CD14-positive monocyte (primary cell): ENCODE measurements around the gene P2RY6. TPM values are rescaled to one million over a fixed set of nuclear protein-coding genes. Genes with fewer than 3 reads are reported as not detected.
A peak's percentile ranks its signal among the peaks of the same experiment; 100 is the strongest.

Source experiments
- DNase-seq, 3 donors: peaks; one replicate each; pipeline ENCODE4 v3.0.0-alpha.2; 2011 to 2022
- H2AFZ ChIP-seq: 2 replicates; pipeline ENCODE4 v1.6.0; 2012; ENCODE audit warnings: mild to moderate bottlenecking, low read depth, low read length, inconsistent platforms; ENCODE audit not compliant: insufficient read depth, poor library complexity, severe bottlenecking
- H3K27ac ChIP-seq, 2 donors: 1 replicate in 1 of 2; 2 replicates in 1 of 2; pipeline ENCODE4 v1.5.1; 2012 to 2013; ENCODE audit warnings: low read length in 2 of 2, control low read depth in 1 of 2, inconsistent platforms in 1 of 2, low read depth in 1 of 2, mild to moderate bottlenecking in 1 of 2
- H3K27me3 ChIP-seq, 2 donors: one replicate each; pipeline versions ENCODE4 v1.6.0 to v1.6.1; 2011 to 2013; ENCODE audit warnings: low read length in 2 of 2; ENCODE audit not compliant: control insufficient read depth in 2 of 2, insufficient read depth in 2 of 2
- H3K36me3 ChIP-seq, 2 donors: replicated peaks in 1 of 2; 1 replicate in 1 of 2; 2 replicates in 1 of 2; pipeline versions ENCODE4 v1.5.1 to v1.6.1; 2012 to 2013; ENCODE audit warnings: low read length in 2 of 2, control low read depth in 1 of 2, inconsistent platforms in 1 of 2, mild to moderate bottlenecking in 1 of 2; ENCODE audit not compliant: insufficient read depth in 2 of 2, control insufficient read depth in 1 of 2
- H3K4me1 ChIP-seq, 2 donors: 1 replicate in 1 of 2; 2 replicates in 1 of 2; pipeline versions ENCODE4 v1.5.1 to v1.6.1; 2012 to 2013; ENCODE audit warnings: low read length in 2 of 2, control low read depth in 1 of 2, inconsistent platforms in 1 of 2, mild to moderate bottlenecking in 1 of 2, moderate library complexity in 1 of 2; ENCODE audit not compliant: insufficient read depth in 2 of 2, control insufficient read depth in 1 of 2
- H3K4me2 ChIP-seq: replicated peaks from 2 replicates; pipeline ENCODE3; 2012; ENCODE audit warnings: low read length, moderate library complexity, mild to moderate bottlenecking; ENCODE audit not compliant: poor library complexity, severe bottlenecking; ENCODE audit errors: extremely low read depth
- H3K4me3 ChIP-seq, 3 experiments: fragments of 200-600 bp in 1 of 3; sonication (generic) in 1 of 3; replicated peaks in 1 of 3; 1 replicate in 2 of 3; 2 replicates in 1 of 3; pipeline ENCODE4 v1.5.1; 2011 to 2013; ENCODE audit warnings: low read length in 3 of 3, mild to moderate bottlenecking in 3 of 3, control low read depth in 2 of 3, low read depth in 2 of 3, inconsistent platforms in 1 of 3, moderate library complexity in 1 of 3
- H3K79me2 ChIP-seq: 2 replicates; pipeline ENCODE4 v1.6.0; 2012; ENCODE audit warnings: mild to moderate bottlenecking, control low read depth, inconsistent platforms, low read length, moderate library complexity; ENCODE audit not compliant: insufficient read depth
- H3K9ac ChIP-seq: 2 replicates; pipeline ENCODE4 v1.6.0; 2017; ENCODE audit warnings: low read length, mild to moderate bottlenecking; ENCODE audit not compliant: insufficient read depth, poor library complexity, severe bottlenecking
- H3K9me3 ChIP-seq, 2 donors: replicated peaks in 1 of 2; 1 replicate in 1 of 2; 2 replicates in 1 of 2; pipeline versions ENCODE4 v1.5.1 to v1.6.1; 2012 to 2013; ENCODE audit warnings: low read length in 2 of 2, control low read depth in 1 of 2; ENCODE audit not compliant: control insufficient read depth in 1 of 2, insufficient read depth in 1 of 2
- H4K20me1 ChIP-seq: 2 replicates; pipeline ENCODE4 v1.6.0; 2012; ENCODE audit warnings: mild to moderate bottlenecking, low read length, control low read depth, moderate library complexity; ENCODE audit not compliant: insufficient read depth
- H3K27ac Mint-ChIP-seq, 7 donors: one replicate each; pipeline ENCODE4 v1.8.0; 2020; ENCODE audit warnings: mild to moderate bottlenecking in 7 of 7, mixed read lengths in 7 of 7, moderate library complexity in 6 of 7, inconsistent platforms in 2 of 7
- H3K27me3 Mint-ChIP-seq, 3 donors: one replicate each; pipeline ENCODE4 v1.8.0; 2021 to 2022; ENCODE audit warnings: low read depth in 3 of 3, mild to moderate bottlenecking in 3 of 3, mixed read lengths in 3 of 3, moderate library complexity in 3 of 3, inconsistent platforms in 1 of 3
- H3K36me3 Mint-ChIP-seq, 2 donors: one replicate each; pipeline ENCODE4 v1.8.0; 2020; ENCODE audit warnings: mixed read lengths in 2 of 2, inconsistent platforms in 1 of 2, mild to moderate bottlenecking in 1 of 2
- H3K4me1 Mint-ChIP-seq: one replicate; pipeline ENCODE4 v1.8.0; 2020; ENCODE audit warnings: mild to moderate bottlenecking, mixed read lengths
- H3K4me3 Mint-ChIP-seq, 2 donors: one replicate each; pipeline ENCODE4 v1.8.0; 2020; ENCODE audit warnings: mild to moderate bottlenecking in 2 of 2, mixed read lengths in 2 of 2, moderate library complexity in 1 of 2
- H3K9me3 Mint-ChIP-seq, 7 donors: one replicate each; pipeline ENCODE4 v1.8.0; 2020 to 2022; ENCODE audit warnings: mixed read lengths in 7 of 7, mild to moderate bottlenecking in 6 of 7, moderate library complexity in 6 of 7, inconsistent platforms in 2 of 7
- CTCF ChIP-seq: fragments of 200-600 bp; IDR thresholded peaks from one replicate; pipeline ENCODE4 v1.8.0; 2022; ENCODE audit warnings: antibody characterized with exemption, mild to moderate bottlenecking
- WGBS: methylation state at CpG from one replicate; pipeline ENCODE4 v1.1.5; 2013; ENCODE audit warnings: missing lambda C conversion rate; ENCODE audit not compliant: insufficient coverage; 5-methylcytosine and 5-hydroxymethylcytosine counted together
- intact Hi-C, 2 donors: fragments of 100-400 bp; cut with micrococcal nuclease; formaldehyde crosslinking; loops; one replicate each; pipeline versions ENCODE4 v1.15.0 to v1.15.1; 2023
- polyA plus RNA-seq, 3 donors: library from polyadenylated mRNA; depleted of rRNA in 1 of 3; unstranded in 2 of 3; stranded (reverse) in 1 of 3; fragments of 300-500 nt in 2 of 3; fragments of >200 nt in 1 of 3; fragmentation: Illumina TruSeq in 2 of 3; gene quantifications; 1 replicate in 2 of 3; 2 replicates in 1 of 3; pipeline ENCODE4 v1.2.3, GENCODE V29; 2012 to 2021

Gene P2RY6
- polyA plus RNA-seq, 3 donors = 1.7 to 5.1 (median 1.8) TPM

GRCh38 chr11:73265278-73265810 is 6.8 kb upstream of the P2RY6 start:
- peaks cover 0 to 7% of the 10 kb centered on the region in 2 donors for H3K36me3 Mint-ChIP-seq

More at GRCh38 chr11:73265278-73265810, 6.8 kb upstream of the P2RY6 start:
- Histone ChIP-seq H3K27me3 (peaks cover 24 to 40% of the 10 kb centered on the region in 2 donors), H3K9ac (no peak overlapping the region), H4K20me1 (no peaks in the 10 kb centered on the region), H3K36me3 (no peaks in the 10 kb centered on the region), H3K27ac (no peak overlapping the region), H3K79me2 (no peaks in the 10 kb centered on the region), H3K4me1 (peaks cover 13 to 14% of the 10 kb centered on the region in 2 donors), H2AFZ (no peak overlapping the region), H3K4me3 (no peak overlapping the region), H3K4me2 (no peak overlapping the region), H3K9me3 (peaks cover 0 to 9% of the 10 kb centered on the region in 2 donors)
- Mint-ChIP-seq H3K4me1 (peaks cover 30% of the 10 kb centered on the region), H3K27me3 (peaks cover 50 to 61% (median 53%) of the 10 kb centered on the region in 3 donors), H3K9me3 (peaks cover 0 to 4% (median 0%) of the 10 kb centered on the region in 7 donors), H3K27ac (no peak overlapping the region), H3K4me3 (peak overlapping the region in 1 of 2 donors; percentile 86)
- whole genome bisulfite sequencing = 59% methylated on average over 3 of the region's 4 CpGs
- no peak for DNase-seq
- intact Hi-C loops = no loop called here
- TF ChIP-seq CTCF = no peak
